Measurements from ENCODE around the gene ERP27. TPM values are rescaled to one million over a fixed set of nuclear protein-coding genes. Genes with fewer than 3 reads are reported as not detected.

Gene ERP27
- total RNA-seq (1 to 10 TPM in 5 of 9 donors, under 1 TPM in 2, not detected in 2; 0.18 to 2.3 (median 1.1) TPM), polyA plus RNA-seq (1 to 10 TPM in 2 of 3 donors, under 1 TPM in 1; 0.34 to 3.0 (median 1.2) TPM)
- long read RNA-seq, donor 1, partial matches to known transcripts, result 0 of 1 reads
- long read RNA-seq, donor 1, other reads (novel, unspliced or antisense), result 0 of 1 reads
- long read RNA-seq, donor 2, partial matches to known transcripts, result 8 of 8 reads
- long read RNA-seq, donor 2, other reads (novel, unspliced or antisense), result 0 of 8 reads
- long read RNA-seq, donor 3, partial matches to known transcripts, result 8 of 8 reads
- long read RNA-seq, donor 3, other reads (novel, unspliced or antisense), result 0 of 8 reads
- long read RNA-seq, donor 4, result 0 reads
- long read RNA-seq, donor 5, partial matches to known transcripts, result 0 of 2 reads
- long read RNA-seq, donor 5, other reads (novel, unspliced or antisense), result 0 of 2 reads
- long read RNA-seq, donor 6, result 0 reads
- long read RNA-seq, donor 7, result 0 reads
- long read RNA-seq, donor 8, partial matches to known transcripts, result 0 of 4 reads
- long read RNA-seq, donor 8, other reads (novel, unspliced or antisense), result 0 of 4 reads
- long read RNA-seq, donor 9, partial matches to known transcripts, result 0 of 1 reads
- long read RNA-seq, donor 9, other reads (novel, unspliced or antisense), result 0 of 1 reads
- long read RNA-seq, donor 10, result 0 reads

GRCh38 chr12:14938301-14938700, at the start of gene ERP27:
TSS of gene ERP27 (minus strand) at chr12:14938537. CDS start at chr12:14938508, 29 bp downstream.
- peaks cover 0 to 15% of the 10 kb centered on the region in 2 donors for H3K36me3 ChIP-seq (replicated peaks in 1 of 2)
- H3K4me3 ChIP-seq, result no peak within 1 kb of the TSS
- 64 to 82% (median 75%) methylated on average over 3 of the region's 3 CpGs for WGBS, 4 donors
- no peak for DNase-seq
- no peak within 1 kb of the TSS for H3K27ac ChIP-seq
- intact Hi-C loops (cut with DNase I), result no loop called here
- no peaks in the 10 kb centered on the region for H3K27me3 ChIP-seq
- no peaks in the 10 kb centered on the region for H3K4me1 ChIP-seq (replicated peaks in 1 of 2)
- H3K9me3 ChIP-seq (replicated peaks in 1 of 3), result no peaks in the 10 kb centered on the region
- TF ChIP-seq CTCF (IDR thresholded peaks at IDR 0.05) (no peak), POLR2A (IDR thresholded peaks at IDR 0.05) (no peak)

- TF ChIP-seq POLR2A (IDR thresholded peaks at IDR 0.05) (no peak), CTCF (IDR thresholded peaks at IDR 0.05) (no peak)
- 68 to 83% (median 79%) methylated on average over 3 of the region's 3 CpGs for WGBS, 4 donors
- Histone ChIP-seq H3K9me3 (replicated peaks in 1 of 3) (no peaks in the 10 kb centered on the region), H3K4me3 (no peak overlapping the region), H3K27me3 (no peaks in the 10 kb centered on the region), H3K36me3 (replicated peaks in 1 of 2) (no peaks in the 10 kb centered on the region), H3K4me1 (replicated peaks in 1 of 2) (no peaks in the 10 kb centered on the region), H3K27ac (no peak overlapping the region)
- DNase-seq, result no peak
- intact Hi-C loops (cut with DNase I), result no loop called here
Observed at GRCh38 chr12:14988035-14988434, 49.7 kb upstream of the ERP27 start.

GRCh38 chr12:14986449-14986848, 48.1 kb upstream of the ERP27 start:
- no peak for DNase-seq
- 63 to 80% (median 77%) methylated on average over 4 of the region's 4 CpGs for WGBS, 4 donors
- no peaks in the 10 kb centered on the region for H3K36me3 ChIP-seq (replicated peaks in 1 of 2)
- H3K27ac ChIP-seq, result no peak overlapping the region
- intact Hi-C loops (cut with DNase I), result no loop called here
- H3K4me3 ChIP-seq, result no peak overlapping the region
- H3K4me1 ChIP-seq (replicated peaks in 1 of 2), result no peaks in the 10 kb centered on the region
- no peak for TF ChIP-seq POLR2A (IDR thresholded peaks at IDR 0.05)
- TF ChIP-seq CTCF (IDR thresholded peaks at IDR 0.05), result no peak
- H3K27me3 ChIP-seq, result no peaks in the 10 kb centered on the region
- no peaks in the 10 kb centered on the region for H3K9me3 ChIP-seq (replicated peaks in 1 of 3)

- Histone ChIP-seq H3K27me3 (no peaks in the 10 kb centered on the region), H3K27ac (no peak overlapping the region), H3K4me3 (no peak overlapping the region), H3K36me3 (replicated peaks in 1 of 2) (no peaks in the 10 kb centered on the region), H3K4me1 (replicated peaks in 1 of 2) (no peaks in the 10 kb centered on the region), H3K9me3 (replicated peaks in 1 of 3) (no peaks in the 10 kb centered on the region)
- TF ChIP-seq POLR2A (IDR thresholded peaks at IDR 0.05), result no peak
- no peak for TF ChIP-seq CTCF (IDR thresholded peaks at IDR 0.05)
- intact Hi-C loops (cut with DNase I), result no loop called here
- 74 to 92% (median 82%) methylated on average over 1 of the region's 1 CpG for WGBS, 4 donors
- DNase-seq, result no peak
Observed at GRCh38 chr12:14984766-14985285, 46.5 kb upstream of the ERP27 start.

Data from adrenal gland (tissue), 19 donors.